ENCODE data around the gene BATF. TPM values are rescaled to one million over a fixed set of nuclear protein-coding genes. Genes with fewer than 3 reads are reported as not detected.

The BATF gene
- total RNA-seq, 1 donor from 2014 or later, result 160 TPM

DNA sequence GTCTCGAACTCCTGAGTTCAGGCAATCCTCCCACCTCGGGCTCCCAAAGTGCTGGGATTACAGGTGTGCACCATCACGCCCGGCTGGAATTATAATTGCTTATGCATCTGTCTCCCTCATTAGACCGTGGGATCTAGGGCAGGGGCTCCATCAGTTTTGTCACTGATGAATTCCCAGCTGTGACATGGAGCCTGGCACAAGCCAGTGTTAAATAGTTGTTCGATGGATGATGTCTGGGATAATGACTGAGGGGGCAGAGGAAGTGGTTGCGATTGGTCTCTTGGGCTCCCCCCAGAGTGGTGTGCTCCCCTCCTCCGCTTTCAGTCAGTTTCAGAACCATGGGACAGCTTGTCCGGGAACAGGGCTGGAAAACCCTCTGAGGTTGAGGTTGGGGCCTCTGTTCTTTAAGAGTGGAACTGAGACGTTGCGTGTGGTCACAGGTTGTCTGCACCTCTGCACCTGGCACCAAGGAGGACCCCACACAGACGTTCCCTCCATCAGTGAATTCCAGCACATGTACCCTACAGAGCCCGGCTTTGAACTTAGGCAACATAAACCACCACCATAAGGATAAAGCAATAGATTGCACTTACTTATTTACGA is 30.8 kb upstream of the BATF start:
- Mint-ChIP-seq H3K27ac (peak overlapping the region; percentile 14), H3K36me3 (ENCODE audit: low read depth) (no peaks in the 10 kb centered on the region), H3K27me3 (no peaks in the 10 kb centered on the region), H3K9me3 (no peaks in the 10 kb centered on the region), H3K4me3 (no peak overlapping the region), H3K4me1 (peaks cover 59% of the 10 kb centered on the region)
- no peak for DNase-seq
- ChIA-PET CTCF (interaction anchor here (1.0 to 1.9 kb wide), 5 partner anchors 24 to 183 kb away, joined by 4 to 8 read pairs (median 5); no protein-coding TSS in a partner anchor), POLR2A (interaction anchor here (0.8 to 10.1 kb wide), 3 partner anchors 23 to 52 kb away, joined by 3 to 132 read pairs (median 3); no protein-coding TSS in a partner anchor)
- TF ChIP-seq, protein P1, sequence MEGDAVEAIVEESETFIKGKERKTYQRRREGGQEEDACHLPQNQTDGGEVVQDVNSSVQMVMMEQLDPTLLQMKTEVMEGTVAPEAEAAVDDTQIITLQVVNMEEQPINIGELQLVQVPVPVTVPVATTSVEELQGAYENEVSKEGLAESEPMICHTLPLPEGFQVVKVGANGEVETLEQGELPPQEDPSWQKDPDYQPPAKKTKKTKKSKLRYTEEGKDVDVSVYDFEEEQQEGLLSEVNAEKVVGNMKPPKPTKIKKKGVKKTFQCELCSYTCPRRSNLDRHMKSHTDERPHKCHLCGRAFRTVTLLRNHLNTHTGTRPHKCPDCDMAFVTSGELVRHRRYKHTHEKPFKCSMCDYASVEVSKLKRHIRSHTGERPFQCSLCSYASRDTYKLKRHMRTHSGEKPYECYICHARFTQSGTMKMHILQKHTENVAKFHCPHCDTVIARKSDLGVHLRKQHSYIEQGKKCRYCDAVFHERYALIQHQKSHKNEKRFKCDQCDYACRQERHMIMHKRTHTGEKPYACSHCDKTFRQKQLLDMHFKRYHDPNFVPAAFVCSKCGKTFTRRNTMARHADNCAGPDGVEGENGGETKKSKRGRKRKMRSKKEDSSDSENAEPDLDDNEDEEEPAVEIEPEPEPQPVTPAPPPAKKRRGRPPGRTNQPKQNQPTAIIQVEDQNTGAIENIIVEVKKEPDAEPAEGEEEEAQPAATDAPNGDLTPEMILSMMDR (IDR thresholded peaks at IDR 0.05), result no peak
- intact Hi-C loops (cut with micrococcal nuclease), result no loop called here
- no peak for ATAC-seq (ENCODE audit: low read depth)

DNA sequence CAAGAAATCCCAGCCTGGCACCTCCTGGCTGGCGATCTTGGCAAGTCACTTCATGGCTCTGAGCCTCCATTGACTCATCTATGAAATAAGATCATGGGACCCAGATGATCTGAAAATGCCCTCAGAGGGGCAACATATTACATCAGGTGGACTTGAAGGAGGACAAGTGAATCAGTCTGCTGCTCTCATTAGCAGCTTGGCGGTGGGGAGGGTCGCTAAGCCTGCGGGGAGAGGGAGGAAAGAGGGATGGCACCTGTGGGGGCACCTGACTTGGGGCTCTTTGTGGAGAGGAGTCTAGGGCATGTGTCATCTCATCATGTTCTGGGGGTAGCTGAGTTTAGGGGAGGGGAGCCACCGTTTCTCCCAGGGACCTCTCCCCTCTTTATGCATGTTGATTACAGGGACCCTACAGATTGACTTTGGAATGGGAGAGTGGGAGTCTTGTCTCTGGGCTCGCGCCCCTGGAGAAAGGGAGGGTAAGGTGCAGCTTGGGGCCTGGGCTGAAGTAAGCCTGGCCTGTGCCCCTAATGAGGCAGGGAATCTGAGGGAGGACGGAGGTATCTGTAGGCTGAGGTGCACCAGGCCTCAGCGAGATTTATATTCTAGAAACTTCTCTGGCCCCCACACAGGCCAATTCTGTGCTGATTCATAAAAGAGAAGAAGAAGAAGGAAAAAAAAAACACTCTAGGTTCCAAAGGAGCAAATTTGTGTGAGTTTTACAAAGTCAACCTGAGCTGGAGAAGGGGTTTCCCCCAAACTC is 29.3 kb upstream of the BATF start:
- no peak for ATAC-seq (ENCODE audit: low read depth)
- Mint-ChIP-seq H3K27me3 (no peaks in the 10 kb centered on the region), H3K36me3 (ENCODE audit: low read depth) (no peaks in the 10 kb centered on the region), H3K27ac (peak overlapping the region; percentile 88), H3K4me1 (peaks cover 64% of the 10 kb centered on the region), H3K9me3 (no peaks in the 10 kb centered on the region), H3K4me3 (peak overlapping the region; percentile 28)
- no peak for DNase-seq
- CTCF ChIA-PET, result interaction anchor here (1.0 to 1.9 kb wide), 4 partner anchors 22 to 68 kb away, joined by 4 to 8 read pairs (median 6); no protein-coding TSS in a partner anchor
- intact Hi-C loops (cut with micrococcal nuclease), result loop anchor here (1.0 to 2.0 kb wide), 2 partner anchors 22 to 50 kb away; no protein-coding TSS in a partner anchor
- TF ChIP-seq, protein P1 (IDR thresholded peaks at IDR 0.05), result no peak
- POLR2A ChIA-PET, result interaction anchor here (0.6 to 10.1 kb wide), 10 partner anchors 13 to 162 kb away, joined by 3 to 132 read pairs (median 4); partner anchors contain the start of gene BATF

DNA sequence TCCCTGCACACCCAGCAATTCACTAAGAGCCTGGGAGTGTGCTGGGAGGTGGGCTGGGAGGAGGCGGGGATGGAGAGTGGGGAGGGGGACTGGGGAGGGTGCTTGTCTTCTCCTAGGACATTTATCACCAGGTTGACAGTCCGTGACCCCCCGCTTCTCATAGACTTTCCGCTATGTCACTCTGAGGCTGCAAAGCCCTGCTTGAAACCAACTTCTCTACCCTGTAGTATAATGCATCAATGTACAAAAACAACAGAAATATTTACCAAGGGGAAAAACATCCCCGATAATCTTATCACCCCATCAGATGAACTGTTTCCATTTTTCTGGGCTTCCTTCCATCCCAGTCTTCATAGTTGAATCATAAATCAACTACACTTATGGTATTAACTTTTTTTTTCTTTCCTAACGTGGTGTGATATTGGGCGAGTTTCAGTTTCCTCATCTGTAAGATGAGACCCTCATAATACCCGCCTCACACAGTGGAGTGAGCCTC is 28.6 kb upstream of the BATF start:
- intact Hi-C loops (cut with micrococcal nuclease), result loop anchor here (1.0 to 2.0 kb wide), 2 partner anchors 22 to 49 kb away; no protein-coding TSS in a partner anchor
- no peaks in the 10 kb centered on the region for H3K9me3 Mint-ChIP-seq
- ChIA-PET POLR2A (interaction anchor here (0.6 to 10.1 kb wide), 9 partner anchors 14 to 161 kb away, joined by 3 to 132 read pairs (median 4); partner anchors contain the start of gene BATF), CTCF (interaction anchor here (1.8 to 1.9 kb wide), 2 partner anchors 22 to 68 kb away, joined by 7 to 8 read pairs; no protein-coding TSS in a partner anchor)
- TF ChIP-seq, protein P1 (IDR thresholded peaks at IDR 0.05), result no peak
- no peaks in the 10 kb centered on the region for H3K27me3 Mint-ChIP-seq
- H3K36me3 Mint-ChIP-seq (ENCODE audit: low read depth), result no peaks in the 10 kb centered on the region
- no peak for DNase-seq
- peak; percentile 43 for ATAC-seq (ENCODE audit: low read depth)
- H3K4me3 Mint-ChIP-seq, result peak overlapping the region; percentile 19
- H3K27ac Mint-ChIP-seq, result peak overlapping the region; percentile 88
- peaks cover 65% of the 10 kb centered on the region for H3K4me1 Mint-ChIP-seq

DNA sequence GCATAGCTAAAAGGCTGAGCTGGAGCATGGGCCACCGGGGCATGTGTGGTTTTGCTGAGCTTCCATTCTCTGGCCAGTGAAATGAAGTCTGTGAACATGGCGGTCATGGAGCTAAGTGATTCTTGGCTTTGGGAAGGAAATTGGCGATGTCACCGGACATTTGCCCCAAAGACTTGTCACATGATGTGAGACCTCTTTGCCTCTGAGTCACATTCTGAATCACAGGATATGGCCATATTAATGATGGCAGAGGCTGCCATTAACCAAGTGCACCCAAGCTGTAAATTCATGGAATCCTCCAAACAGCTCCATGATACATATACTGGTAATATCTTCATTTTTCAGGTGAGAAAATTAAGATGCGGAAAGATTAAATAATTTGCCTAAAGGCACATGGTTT is 27.4 kb upstream of the BATF start:
- no peaks in the 10 kb centered on the region for H3K9me3 Mint-ChIP-seq

More for the DNA sequence above, 27.4 kb upstream of the BATF start:
- TF ChIP-seq, protein P1 (IDR thresholded peaks at IDR 0.05), result no peak
- DNase-seq (no peak), ATAC-seq (ENCODE audit: low read depth) (no peak)
- CTCF ChIA-PET, result interaction anchor here (0.7 to 1.3 kb wide), 5 partner anchors 10 to 83 kb away, joined by 3 to 4 read pairs (median 3); no protein-coding TSS in a partner anchor
- no peak overlapping the region for H3K4me3 Mint-ChIP-seq
- POLR2A ChIA-PET, result interaction anchor here (0.6 to 10.1 kb wide), 10 partner anchors 13 to 431 kb away, joined by 3 to 132 read pairs (median 4); partner anchors contain the start of genes ACYP1 and BATF
- no peaks in the 10 kb centered on the region for H3K36me3 Mint-ChIP-seq (ENCODE audit: low read depth)
- H3K27me3 Mint-ChIP-seq, result no peaks in the 10 kb centered on the region
- H3K27ac Mint-ChIP-seq, result no peak overlapping the region
- intact Hi-C loops (cut with micrococcal nuclease), result no loop called here
- peaks cover 68% of the 10 kb centered on the region for H3K4me1 Mint-ChIP-seq
